Fibroblast of lung (primary cell): ENCODE results near the gene ASTL. TPM values are rescaled to one million over a fixed set of nuclear protein-coding genes. Genes with fewer than 3 reads are reported as not detected.

Experiments
- DNase-seq, 2 donors: peaks; one replicate each; pipeline versions ENCODE4 v3.0.0 to v3.0.0-alpha.2; 2010; ENCODE audit warnings: low read depth in 2 of 2
- H2AFZ ChIP-seq: 2 replicates; pipeline ENCODE4 v1.5.1; 2012; ENCODE audit warnings: low read length, control low read depth, inconsistent platforms
- H3K27ac ChIP-seq: 2 replicates; pipeline ENCODE4 v1.5.1; 2011; ENCODE audit warnings: low read length, control low read depth; ENCODE audit not compliant: insufficient read depth
- H3K27me3 ChIP-seq: 2 replicates; pipeline ENCODE4 v1.5.1; 2011; ENCODE audit warnings: mild to moderate bottlenecking, low read length; ENCODE audit not compliant: control insufficient read depth, insufficient read depth
- H3K36me3 ChIP-seq: 2 replicates; pipeline ENCODE4 v1.5.1; 2011; ENCODE audit warnings: low read length; ENCODE audit not compliant: control insufficient read depth, insufficient read depth
- H3K4me1 ChIP-seq: 2 replicates; pipeline ENCODE4 v1.5.1; 2011; ENCODE audit warnings: low read length; ENCODE audit not compliant: control insufficient read depth, insufficient read depth; ENCODE audit errors: extremely low read depth
- H3K4me2 ChIP-seq: 2 replicates; pipeline ENCODE4 v1.5.1; 2011; ENCODE audit warnings: low read length, control low read depth; ENCODE audit not compliant: insufficient read depth; ENCODE audit errors: extremely low read depth
- H3K4me3 ChIP-seq, 4 experiments: fragments of 200-600 bp in 1 of 4; sonication (generic) in 1 of 4; replicated peaks in 1 of 4; 2 replicates each; pipeline ENCODE4 v1.5.1; 2011 to 2016; ENCODE audit warnings: low read length in 4 of 4, low read depth in 3 of 4, mild to moderate bottlenecking in 3 of 4, control low read depth in 2 of 4, inconsistent platforms in 1 of 4, mixed read lengths in 1 of 4; ENCODE audit not compliant: insufficient read depth in 1 of 4; ENCODE audit errors: control extremely low read depth in 1 of 4
- H3K79me2 ChIP-seq: 2 replicates; pipeline ENCODE4 v1.5.1; 2012; ENCODE audit warnings: mild to moderate bottlenecking, low read length, inconsistent platforms; ENCODE audit not compliant: control insufficient read depth, insufficient read depth
- H3K9ac ChIP-seq: 2 replicates; pipeline ENCODE4 v1.5.1; 2011; ENCODE audit warnings: mild to moderate bottlenecking, low read length, control low read depth; ENCODE audit not compliant: insufficient read depth
- H3K9me3 ChIP-seq: 2 replicates; pipeline ENCODE4 v1.5.1; 2012; ENCODE audit warnings: low read depth, low read length; ENCODE audit not compliant: control insufficient read depth, insufficient read depth
- H4K20me1 ChIP-seq: 2 replicates; pipeline ENCODE4 v1.5.1; 2011; ENCODE audit warnings: low read length; ENCODE audit not compliant: control insufficient read depth, insufficient read depth; ENCODE audit errors: extremely low read depth
- CTCF ChIP-seq, 2 donors: IDR thresholded peaks in 1 of 2; conservative IDR thresholded peaks in 1 of 2; 1 replicate in 1 of 2; 2 replicates in 1 of 2; pipeline ENCODE4 v1.5.1; 2011 to 2012; ENCODE audit warnings: low read length in 2 of 2, control low read depth in 1 of 2, inconsistent platforms in 1 of 2, low read depth in 1 of 2, mild to moderate bottlenecking in 1 of 2
- EZH2 ChIP-seq: IDR thresholded peaks from 2 replicates; pipeline ENCODE4 v1.5.1; 2012; ENCODE audit warnings: low read length, control low read depth, mild to moderate bottlenecking; ENCODE audit errors: missing control alignments
- polyA plus RNA-seq, 2 donors: library from polyadenylated mRNA; depleted of rRNA in 1 of 2; stranded (reverse) in 1 of 2; unstranded in 1 of 2; fragments of >200 nt; gene quantifications; 2 replicates each; pipeline ENCODE4 v1.2.1, GENCODE V29; 2011 to 2012; ENCODE audit warnings: missing spikeins in 1 of 2
- total RNA-seq: library from RNA; depleted of rRNA; stranded (reverse); fragments of >200 nt; gene quantifications from 2 replicates; pipeline ENCODE4 v1.2.1, GENCODE V29; 2014

ASTL gene
- total and polyA plus RNA-seq, 2 donors (not counting 1 experiment from before 2014, with no cell fraction given): not detected

- Histone ChIP-seq H3K4me1 (no peaks in the 10 kb centered on the region), H3K9ac (no peak overlapping the region), H3K4me2 (no peak overlapping the region), H3K27ac (no peak overlapping the region), H3K27me3 (no peaks in the 10 kb centered on the region), H2AFZ (no peak overlapping the region), H3K4me3 (no peak overlapping the region), H3K79me2 (no peaks in the 10 kb centered on the region), H4K20me1 (no peaks in the 10 kb centered on the region), H3K36me3 (peaks cover 10% of the 10 kb centered on the region), H3K9me3 (no peaks in the 10 kb centered on the region)
- no peak for TF ChIP-seq EZH2
- no peak for TF ChIP-seq CTCF (conservative IDR thresholded peaks at IDR 0.05 in 1 of 2, IDR thresholded peaks at IDR 0.05 in 1 of 2; ENCODE audit: low read depth in 1 of 2, low read length in 2 of 2)
- DNase-seq: no peak
Measured at GRCh38 chr2:96184989-96185388, 46.7 kb upstream of the ASTL start.

- no peaks in the 10 kb centered on the region for H3K27me3 ChIP-seq
- H3K9ac ChIP-seq: no peak overlapping the region
- no peaks in the 10 kb centered on the region for H3K4me1 ChIP-seq
- no peak overlapping the region for H3K27ac ChIP-seq
- TF ChIP-seq EZH2: no peak
- no peak for TF ChIP-seq CTCF (conservative IDR thresholded peaks at IDR 0.05 in 1 of 2, IDR thresholded peaks at IDR 0.05 in 1 of 2; ENCODE audit: low read depth in 1 of 2, low read length in 2 of 2)
- H3K4me2 ChIP-seq: no peak overlapping the region
- peaks cover 10% of the 10 kb centered on the region for H3K36me3 ChIP-seq
- no peak overlapping the region for H3K4me3 ChIP-seq
- no peaks in the 10 kb centered on the region for H3K79me2 ChIP-seq
- no peaks in the 10 kb centered on the region for H3K9me3 ChIP-seq
- no peaks in the 10 kb centered on the region for H4K20me1 ChIP-seq
- H2AFZ ChIP-seq: no peak overlapping the region
- no peak for DNase-seq
Measured at GRCh38 chr2:96184188-96184587, 45.9 kb upstream of the ASTL start.

GRCh38 chr2:96181529-96181928 lies 43.2 kb upstream of the ASTL start:
- H3K9me3 ChIP-seq: no peaks in the 10 kb centered on the region
- H3K4me2 ChIP-seq: no peak overlapping the region

More at GRCh38 chr2:96181529-96181928, 43.2 kb upstream of the ASTL start:
- H2AFZ ChIP-seq: no peak overlapping the region
- H3K4me1 ChIP-seq: no peaks in the 10 kb centered on the region
- H3K36me3 ChIP-seq: peaks cover 6% of the 10 kb centered on the region
- H3K4me3 ChIP-seq: no peak overlapping the region
- H4K20me1 ChIP-seq: no peaks in the 10 kb centered on the region
- TF ChIP-seq CTCF (conservative IDR thresholded peaks at IDR 0.05 in 1 of 2, IDR thresholded peaks at IDR 0.05 in 1 of 2; ENCODE audit: low read depth in 1 of 2, low read length in 2 of 2) (no peak), EZH2 (no peak)
- H3K27ac ChIP-seq: no peak overlapping the region
- H3K27me3 ChIP-seq: no peaks in the 10 kb centered on the region
- DNase-seq: no peak
- no peaks in the 10 kb centered on the region for H3K79me2 ChIP-seq
- no peak overlapping the region for H3K9ac ChIP-seq
